ENCODE results near the gene SMG7.
A peak's percentile ranks its signal among the peaks of the same experiment; 100 is the strongest.

Gene SMG7

GRCh38 chr1:183567584-183567983, 95.3 kb downstream of the SMG7 start:
- no peak for DNase-seq (ENCODE audit: low spot score)

GRCh38 chr1:183568176-183569021, 96.1 kb downstream of the SMG7 start:
- no peak for DNase-seq (ENCODE audit: low spot score)

- DNase-seq (ENCODE audit: low spot score) = no peak
Measured at GRCh38 chr1:183569141-183569540, 96.8 kb downstream of the SMG7 start.

GRCh38 chr1:183569801-183570200, 97.5 kb downstream of the SMG7 start:
- DNase-seq (ENCODE audit: low spot score) = no peak

- DNase-seq (ENCODE audit: low spot score) = no peak
Measured at GRCh38 chr1:183570451-183570850, 98.2 kb downstream of the SMG7 start.

- DNase-seq (ENCODE audit: low spot score) = no peak
Measured at GRCh38 chr1:183571678-183572268, 99.5 kb downstream of the SMG7 start.

- DNase-seq (ENCODE audit: low spot score) = no peak
Measured at GRCh38 chr1:183572721-183573120, 100.4 kb downstream of the SMG7 start.

- DNase-seq (ENCODE audit: low spot score) = no peak
Measured at GRCh38 chr1:183575606-183576005, 103.3 kb downstream of the SMG7 start.

GRCh38 chr1:183576537-183576936, 104.2 kb downstream of the SMG7 start:
- DNase-seq (ENCODE audit: low spot score) = no peak

- DNase-seq (ENCODE audit: low spot score) = no peak
Measured at GRCh38 chr1:183577897-183578465, 105.7 kb downstream of the SMG7 start.

GRCh38 chr1:183578856-183579255, 106.6 kb downstream of the SMG7 start:
- no peak for DNase-seq (ENCODE audit: low spot score)

GRCh38 chr1:183580281-183580682, 108.0 kb downstream of the SMG7 start:
- peak; percentile 22 for DNase-seq (ENCODE audit: low spot score)

- no peak for DNase-seq (ENCODE audit: low spot score)
Measured at GRCh38 chr1:183582021-183582713, 109.9 kb downstream of the SMG7 start.

- DNase-seq (ENCODE audit: low spot score) = no peak
Measured at GRCh38 chr1:183583466-183583865, 111.2 kb downstream of the SMG7 start.

GRCh38 chr1:183584147-183584546, 111.8 kb downstream of the SMG7 start:
- no peak for DNase-seq (ENCODE audit: low spot score)

GRCh38 chr1:183585038-183585437, 112.7 kb downstream of the SMG7 start:
- DNase-seq (ENCODE audit: low spot score) = no peak

- no peak for DNase-seq (ENCODE audit: low spot score)
Measured at GRCh38 chr1:183586455-183586854, 114.2 kb downstream of the SMG7 start.

- DNase-seq (ENCODE audit: low spot score) = no peak
Measured at GRCh38 chr1:183586926-183587325, 114.6 kb downstream of the SMG7 start.

GRCh38 chr1:183588827-183589226, 116.5 kb downstream of the SMG7 start:
- peak; percentile 31 for DNase-seq (ENCODE audit: low spot score)

- no peak for DNase-seq (ENCODE audit: low spot score)
Measured at GRCh38 chr1:183589384-183589783, 117.1 kb downstream of the SMG7 start.

- DNase-seq (ENCODE audit: low spot score) = peak; percentile 8
Measured at GRCh38 chr1:183589874-183590243, 117.6 kb downstream of the SMG7 start.
